GM12878 (cell line): ENCODE results near the gene PDSS1. TPM values are rescaled to one million over a fixed set of nuclear protein-coding genes. Genes with fewer than 3 reads are reported as not detected.
A peak's percentile ranks its signal among the peaks of the same experiment; 100 is the strongest.

Source experiments
- BCL11A ChIP-seq: IDR thresholded peaks from 2 replicates; pipeline ENCODE4 v1.6.1; 2011; ENCODE audit warnings: low read depth, low read length
- BHLHE40 ChIP-seq, 2 experiments: fragments of 450-650 bp in 1 of 2; IDR thresholded peaks; 2 replicates each; pipeline ENCODE4 v1.6.1; 2011 to 2017; ENCODE audit warnings: low read depth in 2 of 2, borderline replicate concordance in 1 of 2, improper control_type of control experiment in 1 of 2, low read length in 1 of 2, mild to moderate bottlenecking in 1 of 2
- CBX3 ChIP-seq: fragments of 200-600 bp; sonication (generic); IDR thresholded peaks from 2 replicates; pipeline ENCODE4 v1.6.1; 2016; ENCODE audit warnings: low read depth, borderline replicate concordance
- CREM ChIP-seq: IDR thresholded peaks from 2 replicates; pipeline ENCODE4 v1.6.1; 2014; ENCODE audit warnings: antibody characterized with exemption, low read depth
- EED ChIP-seq: sonication (generic); IDR thresholded peaks from 2 replicates; pipeline ENCODE4 v1.6.1; 2016; ENCODE audit warnings: antibody characterized with exemption, low read depth
- EZH2 ChIP-seq: IDR thresholded peaks from 2 replicates; pipeline ENCODE4 v1.6.1; 2012; ENCODE audit warnings: low read depth, mild to moderate bottlenecking, control low read depth, inconsistent platforms, low read length, borderline replicate concordance; ENCODE audit not compliant: control insufficient read depth
- IKZF2 ChIP-seq, 2 experiments: fragments of 450-650 bp; IDR thresholded peaks; 2 replicates each; pipeline ENCODE4 v1.6.1; 2017; ENCODE audit warnings: mild to moderate bottlenecking in 2 of 2, moderate library complexity in 2 of 2
- KDM1A ChIP-seq: fragments of 200-600 bp; sonication (generic); IDR thresholded peaks from 2 replicates; pipeline ENCODE4 v1.6.1; 2016; ENCODE audit warnings: borderline replicate concordance
- KLF5 ChIP-seq: fragments of 450-650 bp; IDR thresholded peaks from 2 replicates; pipeline ENCODE4 v1.6.1; 2014; ENCODE audit warnings: mild to moderate bottlenecking; ENCODE audit not compliant: partially characterized antibody
- MEF2B ChIP-seq: fragments of 450-650 bp; IDR thresholded peaks from 2 replicates; pipeline ENCODE4 v1.6.1; 2018; ENCODE audit warnings: mild to moderate bottlenecking, moderate library complexity; ENCODE audit not compliant: partially characterized antibody, poor library complexity, severe bottlenecking
- MYB ChIP-seq: fragments of 150-350 bp; IDR thresholded peaks from 2 replicates; pipeline ENCODE4 v1.6.1; 2014; ENCODE audit warnings: mild to moderate bottlenecking, low read depth, low read length, borderline replicate concordance
- MYC ChIP-seq: IDR thresholded peaks from 2 replicates; pipeline ENCODE4 v1.6.1; 2011; ENCODE audit warnings: mild to moderate bottlenecking, low read length, moderate library complexity, inconsistent platforms; ENCODE audit not compliant: insufficient read depth, insufficient replicate concordance, insufficient read length, severe bottlenecking
- NBN ChIP-seq: fragments of 450-650 bp; IDR thresholded peaks from 2 replicates; pipeline ENCODE4 v1.6.1; 2016
- SREBF2 ChIP-seq: IDR thresholded peaks from 2 replicates; pipeline ENCODE4 v1.6.1; 2012; ENCODE audit warnings: mild to moderate bottlenecking, low read length
- SUZ12 ChIP-seq: fragments of 200-600 bp; sonication (generic); IDR thresholded peaks from one replicate; pipeline ENCODE4 v1.6.1; 2018; ENCODE audit warnings: antibody characterized with exemption, mild to moderate bottlenecking; ENCODE audit not compliant: unreplicated experiment
- YY1 ChIP-seq: IDR thresholded peaks from 2 replicates; pipeline ENCODE4 v1.6.1; 2011; ENCODE audit warnings: low read depth, mild to moderate bottlenecking, low read length
- ZNF217 ChIP-seq: fragments of 450-650 bp; IDR thresholded peaks from 2 replicates; pipeline ENCODE4 v1.6.1; 2017; ENCODE audit warnings: antibody characterized with exemption, mild to moderate bottlenecking
- ZNF384 ChIP-seq: IDR thresholded peaks from 2 replicates; pipeline ENCODE4 v1.6.1; 2012; ENCODE audit warnings: low read depth, mild to moderate bottlenecking, low read length, improper control_type of control experiment, borderline replicate concordance
- polyA plus RNA-seq, 11 experiments: library from polyadenylated mRNA; depleted of rRNA in 4 of 11; unstranded in 6 of 11; stranded (reverse) in 5 of 11; fragments of >200 nt; fragmentation: Nextera tagmentation in 4 of 11; fragmentation: Illumina TruSeq in 1 of 11; extraction: Ambion mirVana in 4 of 11; extraction: Trizol in 1 of 11; gene quantifications; 1 replicate in 1 of 11; 2 replicates in 10 of 11; pipeline versions ENCODE4 v1.2.1 to v1.2.3, GENCODE V29; 2011 to 2016; ENCODE audit warnings: inconsistent platforms in 2 of 11, missing spikeins in 2 of 11, low read depth in 1 of 11
- total RNA-seq, 4 experiments: library from RNA; depleted of rRNA in 3 of 4; stranded (reverse); fragments of >200 nt in 3 of 4; fragmentation: Illumina TruSeq in 1 of 4; extraction: Trizol in 1 of 4; gene quantifications; 2 replicates each; pipeline versions ENCODE4 v1.2.1 to v1.2.3, GENCODE V29; 2013 to 2021
- TF ChIP-seq, protein P1 (sequence below): fragments of 450-650 bp; IDR thresholded peaks from 2 replicates; pipeline ENCODE4 v1.6.1; 2017; ENCODE audit warnings: mild to moderate bottlenecking, low read depth, inconsistent platforms; ENCODE audit not compliant: poor library complexity, severe bottlenecking
- TF ChIP-seq, protein P2 (sequence below): fragments of 450-650 bp; IDR thresholded peaks from 2 replicates; pipeline ENCODE4 v1.6.1; 2014; ENCODE audit warnings: mild to moderate bottlenecking
- TF ChIP-seq, protein P3 (sequence below): fragments of 450-650 bp; IDR thresholded peaks from 2 replicates; pipeline ENCODE4 v1.6.1; 2017; ENCODE audit warnings: mild to moderate bottlenecking
- TF ChIP-seq, protein P4 (sequence below), 3 experiments: IDR thresholded peaks in 2 of 3; conservative IDR thresholded peaks in 1 of 3; 2 replicates each; pipeline ENCODE4 v1.5.1; 2011; ENCODE audit warnings: low read depth in 3 of 3, low read length in 3 of 3, mild to moderate bottlenecking in 3 of 3, control low read depth in 2 of 3, moderate library complexity in 2 of 3, inconsistent platforms in 1 of 3, mixed read lengths in 1 of 3; ENCODE audit not compliant: control insufficient read depth in 2 of 3, insufficient read depth in 1 of 3; ENCODE audit errors: extremely low read depth in 1 of 3

The PDSS1 gene
- total and polyA plus RNA-seq, 10 of the 15 experiments (the other 5 are each of a cell fraction or from before 2014, with no cell fraction given) = 12.2 to 48.2 (median 35.9) TPM

DNA sequence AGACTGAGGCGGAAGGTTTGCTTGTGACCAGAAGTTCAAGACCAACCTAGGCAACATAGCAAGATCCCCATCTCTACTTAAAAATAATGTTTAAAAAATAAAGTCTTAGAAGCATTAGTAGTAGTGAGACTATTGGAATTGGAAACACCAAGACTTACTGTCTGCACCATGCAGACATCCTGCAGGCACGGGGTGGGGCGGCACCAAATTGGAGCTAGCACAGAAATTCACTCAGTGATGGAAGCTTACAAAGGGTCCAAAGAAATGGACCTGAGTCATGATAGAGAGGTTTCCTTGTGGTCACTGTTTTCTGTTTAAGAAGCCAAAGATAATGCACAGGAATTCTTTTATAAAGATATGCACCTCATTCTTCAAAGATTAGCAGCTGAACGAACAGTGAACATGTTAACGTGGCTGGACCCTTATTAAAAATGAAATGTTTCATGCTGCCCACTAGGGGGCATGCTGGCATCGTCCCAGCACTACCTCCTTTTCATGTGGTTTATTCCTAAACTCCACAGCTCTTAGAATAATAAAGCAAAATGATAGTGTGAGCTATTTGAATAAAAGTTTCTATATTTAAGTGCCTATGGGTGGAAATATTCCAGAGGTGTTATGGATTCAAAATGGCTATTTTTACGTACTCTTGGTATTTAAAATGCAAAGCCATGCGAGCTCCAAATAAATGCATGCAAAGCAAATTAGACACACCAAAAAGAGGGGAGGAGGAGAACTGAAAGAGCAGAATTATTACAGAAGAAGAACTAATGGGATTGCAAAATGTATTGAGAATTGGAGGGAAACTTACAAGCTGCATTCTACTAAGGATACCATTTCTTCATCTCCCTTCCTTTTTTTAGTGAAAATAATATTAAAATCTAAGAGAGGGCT lies 28.6 kb downstream of the PDSS1 start (continued):
- TF ChIP-seq, protein P1, sequence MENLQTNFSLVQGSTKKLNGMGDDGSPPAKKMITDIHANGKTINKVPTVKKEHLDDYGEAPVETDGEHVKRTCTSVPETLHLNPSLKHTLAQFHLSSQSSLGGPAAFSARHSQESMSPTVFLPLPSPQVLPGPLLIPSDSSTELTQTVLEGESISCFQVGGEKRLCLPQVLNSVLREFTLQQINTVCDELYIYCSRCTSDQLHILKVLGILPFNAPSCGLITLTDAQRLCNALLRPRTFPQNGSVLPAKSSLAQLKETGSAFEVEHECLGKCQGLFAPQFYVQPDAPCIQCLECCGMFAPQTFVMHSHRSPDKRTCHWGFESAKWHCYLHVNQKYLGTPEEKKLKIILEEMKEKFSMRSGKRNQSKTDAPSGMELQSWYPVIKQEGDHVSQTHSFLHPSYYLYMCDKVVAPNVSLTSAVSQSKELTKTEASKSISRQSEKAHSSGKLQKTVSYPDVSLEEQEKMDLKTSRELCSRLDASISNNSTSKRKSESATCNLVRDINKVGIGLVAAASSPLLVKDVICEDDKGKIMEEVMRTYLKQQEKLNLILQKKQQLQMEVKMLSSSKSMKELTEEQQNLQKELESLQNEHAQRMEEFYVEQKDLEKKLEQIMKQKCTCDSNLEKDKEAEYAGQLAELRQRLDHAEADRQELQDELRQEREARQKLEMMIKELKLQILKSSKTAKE = peak; percentile 36
- TF ChIP-seq, protein P2, sequence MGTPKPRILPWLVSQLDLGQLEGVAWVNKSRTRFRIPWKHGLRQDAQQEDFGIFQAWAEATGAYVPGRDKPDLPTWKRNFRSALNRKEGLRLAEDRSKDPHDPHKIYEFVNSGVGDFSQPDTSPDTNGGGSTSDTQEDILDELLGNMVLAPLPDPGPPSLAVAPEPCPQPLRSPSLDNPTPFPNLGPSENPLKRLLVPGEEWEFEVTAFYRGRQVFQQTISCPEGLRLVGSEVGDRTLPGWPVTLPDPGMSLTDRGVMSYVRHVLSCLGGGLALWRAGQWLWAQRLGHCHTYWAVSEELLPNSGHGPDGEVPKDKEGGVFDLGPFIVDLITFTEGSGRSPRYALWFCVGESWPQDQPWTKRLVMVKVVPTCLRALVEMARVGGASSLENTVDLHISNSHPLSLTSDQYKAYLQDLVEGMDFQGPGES = no peak
- peak; percentile 41; the same call in 1 of the 2 replicates for TF ChIP-seq YY1
- TF ChIP-seq IKZF2 (IDR thresholded peaks at IDR 0.05) = no peak
- no peak for TF ChIP-seq KDM1A
- no peak for TF ChIP-seq SREBF2
- TF ChIP-seq SUZ12 = no peak
- 0 out of 4 replicates have a peak, but pooled peaks of 1 of the 2 experiments have one; percentile 16 for TF ChIP-seq BHLHE40 (IDR thresholded peaks at IDR 0.05; ENCODE audit: borderline replicate concordance in 1 of 2, low read depth in 2 of 2, low read length in 1 of 2)
- no peak for TF ChIP-seq ZNF217
- TF ChIP-seq, protein P3, sequence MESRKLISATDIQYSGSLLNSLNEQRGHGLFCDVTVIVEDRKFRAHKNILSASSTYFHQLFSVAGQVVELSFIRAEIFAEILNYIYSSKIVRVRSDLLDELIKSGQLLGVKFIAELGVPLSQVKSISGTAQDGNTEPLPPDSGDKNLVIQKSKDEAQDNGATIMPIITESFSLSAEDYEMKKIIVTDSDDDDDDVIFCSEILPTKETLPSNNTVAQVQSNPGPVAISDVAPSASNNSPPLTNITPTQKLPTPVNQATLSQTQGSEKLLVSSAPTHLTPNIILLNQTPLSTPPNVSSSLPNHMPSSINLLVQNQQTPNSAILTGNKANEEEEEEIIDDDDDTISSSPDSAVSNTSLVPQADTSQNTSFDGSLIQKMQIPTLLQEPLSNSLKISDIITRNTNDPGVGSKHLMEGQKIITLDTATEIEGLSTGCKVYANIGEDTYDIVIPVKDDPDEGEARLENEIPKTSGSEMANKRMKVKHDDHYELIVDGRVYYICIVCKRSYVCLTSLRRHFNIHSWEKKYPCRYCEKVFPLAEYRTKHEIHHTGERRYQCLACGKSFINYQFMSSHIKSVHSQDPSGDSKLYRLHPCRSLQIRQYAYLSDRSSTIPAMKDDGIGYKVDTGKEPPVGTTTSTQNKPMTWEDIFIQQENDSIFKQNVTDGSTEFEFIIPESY = no peak
- TF ChIP-seq, protein P4, sequence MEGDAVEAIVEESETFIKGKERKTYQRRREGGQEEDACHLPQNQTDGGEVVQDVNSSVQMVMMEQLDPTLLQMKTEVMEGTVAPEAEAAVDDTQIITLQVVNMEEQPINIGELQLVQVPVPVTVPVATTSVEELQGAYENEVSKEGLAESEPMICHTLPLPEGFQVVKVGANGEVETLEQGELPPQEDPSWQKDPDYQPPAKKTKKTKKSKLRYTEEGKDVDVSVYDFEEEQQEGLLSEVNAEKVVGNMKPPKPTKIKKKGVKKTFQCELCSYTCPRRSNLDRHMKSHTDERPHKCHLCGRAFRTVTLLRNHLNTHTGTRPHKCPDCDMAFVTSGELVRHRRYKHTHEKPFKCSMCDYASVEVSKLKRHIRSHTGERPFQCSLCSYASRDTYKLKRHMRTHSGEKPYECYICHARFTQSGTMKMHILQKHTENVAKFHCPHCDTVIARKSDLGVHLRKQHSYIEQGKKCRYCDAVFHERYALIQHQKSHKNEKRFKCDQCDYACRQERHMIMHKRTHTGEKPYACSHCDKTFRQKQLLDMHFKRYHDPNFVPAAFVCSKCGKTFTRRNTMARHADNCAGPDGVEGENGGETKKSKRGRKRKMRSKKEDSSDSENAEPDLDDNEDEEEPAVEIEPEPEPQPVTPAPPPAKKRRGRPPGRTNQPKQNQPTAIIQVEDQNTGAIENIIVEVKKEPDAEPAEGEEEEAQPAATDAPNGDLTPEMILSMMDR (IDR thresholded peaks at IDR 0.05 in 2 of 3, conservative IDR thresholded peaks at IDR 0.05 in 1 of 3; ENCODE audit: control insufficient read depth in 2 of 3, extremely low read depth in 1 of 3, insufficient read depth in 1 of 3, low read depth in 3 of 3, low read length in 3 of 3) = peak; percentile 70 to 89 (median 76); a peak in 5 of 6 replicates
- no peak for TF ChIP-seq MEF2B
- no peak for TF ChIP-seq KLF5
- TF ChIP-seq MYC = no peak
- no peak for TF ChIP-seq NBN
- no peak for TF ChIP-seq CREM
- no peak for TF ChIP-seq MYB
- TF ChIP-seq BCL11A = no peak
- no peak for TF ChIP-seq EED
- TF ChIP-seq ZNF384 = peak; percentile 21; the same call in 1 of the 2 replicates
- no peak for TF ChIP-seq CBX3
- no peak for TF ChIP-seq EZH2
